Left ventricle myocardium inferior (tissue), 1 donor: ENCODE data around the gene POGLUT2. TPM values are rescaled to one million over a fixed set of nuclear protein-coding genes. Genes with fewer than 3 reads are reported as not detected.

Experiments used
- DNase-seq: peaks from one replicate; pipeline ENCODE4 v3.0.0-alpha.2; 2020
- H3K27ac ChIP-seq: fragments of 200-600 bp; replicated peaks from 2 replicates; pipeline ENCODE4 v1.8.0; 2021
- H3K27me3 ChIP-seq: fragments of 200-600 bp; 2 replicates; pipeline ENCODE4 v1.8.0; 2021; ENCODE audit warnings: low read depth
- H3K36me3 ChIP-seq: fragments of 200-600 bp; 2 replicates; pipeline ENCODE4 v1.8.0; 2021
- H3K4me1 ChIP-seq: fragments of 200-600 bp; 2 replicates; pipeline ENCODE4 v1.8.0; 2021
- H3K4me3 ChIP-seq: fragments of 200-600 bp; 2 replicates; pipeline ENCODE4 v1.8.0; 2021; ENCODE audit warnings: mild to moderate bottlenecking, moderate library complexity
- H3K9me3 ChIP-seq: fragments of 200-600 bp; replicated peaks from 2 replicates; pipeline ENCODE4 v1.8.0; 2021
- CTCF ChIP-seq: fragments of 200-600 bp; IDR thresholded peaks from 2 replicates; pipeline ENCODE4 v1.8.0; 2021; ENCODE audit warnings: antibody characterized with exemption, mild to moderate bottlenecking, borderline replicate concordance
- intact Hi-C: fragments of 100-400 bp; cut with micrococcal nuclease; formaldehyde crosslinking; loops from one replicate; pipeline ENCODE4 v1.11.0; 2022
- long read RNA-seq: library from polyadenylated mRNA; unstranded; transcript quantifications from one replicate; pipeline ENCODE4 v2.0.0, GENCODE V29; 2021
- total RNA-seq: library from RNA; stranded (reverse); fragmentation: NEBNext Ultra II Directional; extraction: Animal tissue kit (Norgen Biotek cat#: 25700); gene quantifications from one replicate; pipeline ENCODE4 v1.2.1, GENCODE V29; 2021
- donor health status: DM: no; HTN: yes; CAD: no; lungs with severe emphysema.

POGLUT2 gene
- 3.4 TPM for total RNA-seq
- long read RNA-seq, partial matches to known transcripts: 1 of 4 reads
- long read RNA-seq, other reads (novel, unspliced or antisense): 1 of 4 reads

GRCh38 chr13:102798581-102799425 lies at the start of gene POGLUT2, which contains the start of gene BIVM:
TSS of gene POGLUT2 (minus strand) at chr13:102798976. CDS start at chr13:102798670, 306 bp downstream.
TSS of gene BIVM (plus strand) at chr13:102799119. CDS start at chr13:102807268, 8,149 bp downstream.
- no peaks in the 10 kb centered on the region for H3K9me3 ChIP-seq
- peak within 1 kb of the TSS; percentile 92 for H3K4me3 ChIP-seq
- peak; percentile 90 for DNase-seq
- H3K27ac ChIP-seq: peak within 1 kb of the TSS; percentile 95
- H3K36me3 ChIP-seq: peaks cover 6% of the 10 kb centered on the region
- no peak for TF ChIP-seq CTCF
- peaks cover 61% of the 10 kb centered on the region for H3K4me1 ChIP-seq
- no peaks in the 10 kb centered on the region for H3K27me3 ChIP-seq
- intact Hi-C loops: loop anchor here (10.0 kb wide), 1 partner anchor 204 kb away; the partner anchor contains the start of gene TPP2

GRCh38 chr13:102847272-102848234 lies 48.8 kb upstream of the POGLUT2 start:
- H3K4me3 ChIP-seq: peak overlapping the region; percentile 85
- no peaks in the 10 kb centered on the region for H3K9me3 ChIP-seq
- H3K27me3 ChIP-seq: no peaks in the 10 kb centered on the region
- H3K36me3 ChIP-seq: peaks cover 10% of the 10 kb centered on the region
- peaks cover 47% of the 10 kb centered on the region for H3K4me1 ChIP-seq
- peak overlapping the region; percentile 97 for H3K27ac ChIP-seq
- no peak for DNase-seq
- intact Hi-C loops: loop anchor here (5.0 kb wide), 1 partner anchor 255 kb away; no protein-coding TSS in a partner anchor
- peak; percentile 81 for TF ChIP-seq CTCF

GRCh38 chr13:102846261-102847015 lies 47.7 kb upstream of the POGLUT2 start:
- DNase-seq: peak; percentile 25
- H3K9me3 ChIP-seq: no peaks in the 10 kb centered on the region
- H3K27me3 ChIP-seq: no peaks in the 10 kb centered on the region
- peak overlapping the region; percentile 85 for H3K4me3 ChIP-seq
- H3K27ac ChIP-seq: peak overlapping the region; percentile 97
- intact Hi-C loops: loop anchor here (5.0 kb wide), 1 partner anchor 254 kb away; no protein-coding TSS in a partner anchor
- peaks cover 21% of the 10 kb centered on the region for H3K36me3 ChIP-seq
- peaks cover 47% of the 10 kb centered on the region for H3K4me1 ChIP-seq
- no peak for TF ChIP-seq CTCF

GRCh38 chr13:102845630-102846260 lies 47.0 kb upstream of the POGLUT2 start, which contains the start of gene ERCC5:
TSS of gene ERCC5 (plus strand) at chr13:102846032. CDS start at chr13:102846267, 235 bp downstream.
- Histone ChIP-seq H3K27me3 (no peaks in the 10 kb centered on the region), H3K36me3 (peaks cover 23% of the 10 kb centered on the region), H3K9me3 (no peaks in the 10 kb centered on the region), H3K4me3 (peak within 1 kb of the TSS; percentile 85), H3K27ac (peak within 1 kb of the TSS; percentile 97), H3K4me1 (peaks cover 46% of the 10 kb centered on the region)
- intact Hi-C loops: loop anchor here (5.0 kb wide), 1 partner anchor 253 kb away; no protein-coding TSS in a partner anchor
- no peak for TF ChIP-seq CTCF
- DNase-seq: peak; percentile 92
